Measurements from ENCODE around the gene SAP30L. TPM values are rescaled to one million over a fixed set of nuclear protein-coding genes. Genes with fewer than 3 reads are reported as not detected.

Gene SAP30L
- total and polyA plus RNA-seq, 4 donors, result 6.3 to 11.1 (median 8.6) TPM

DNA sequence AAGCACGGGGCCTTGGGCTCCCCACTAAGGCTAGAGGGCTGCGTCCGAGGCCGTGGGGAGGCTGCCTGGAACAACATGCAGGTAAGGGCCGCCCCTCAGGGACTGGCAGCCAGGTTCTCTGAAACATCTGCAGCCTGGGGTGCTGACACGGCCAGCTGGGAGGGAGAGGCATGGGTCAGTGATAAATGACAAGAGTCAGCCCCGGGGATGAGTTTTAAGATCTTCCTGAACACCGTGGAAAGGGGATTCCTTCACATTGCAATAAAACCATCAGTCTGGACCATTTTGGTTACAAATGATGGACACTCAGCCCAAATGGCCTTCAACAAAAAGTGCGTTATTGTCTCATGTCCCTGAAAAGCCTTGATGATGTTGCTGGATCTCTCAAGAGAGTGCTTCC, 32.9 kb upstream of the SAP30L start:
- no peak overlapping the region for H3K4me3 ChIP-seq (ENCODE audit: low read depth in 1 of 3, low read length in 3 of 3)
- WGBS, result 94% methylated on average over 9 of the region's 9 CpGs
- H3K27ac ChIP-seq (ENCODE audit: low read depth in 1 of 2, low read length in 2 of 2), result no peak overlapping the region
- no peak for DNase-seq (ENCODE audit: low spot score)
- H3K27me3 ChIP-seq (ENCODE audit: control insufficient read depth in 4 of 4, insufficient read depth in 4 of 4, low read length in 3 of 4), result no peaks in the 10 kb centered on the region
- H3K9ac ChIP-seq (ENCODE audit: low read depth in 1 of 2, low read length in 2 of 2), result no peak overlapping the region
- TF ChIP-seq NR2F2 (IDR thresholded peaks at IDR 0.05), result no peak
- TF ChIP-seq, protein P1, sequence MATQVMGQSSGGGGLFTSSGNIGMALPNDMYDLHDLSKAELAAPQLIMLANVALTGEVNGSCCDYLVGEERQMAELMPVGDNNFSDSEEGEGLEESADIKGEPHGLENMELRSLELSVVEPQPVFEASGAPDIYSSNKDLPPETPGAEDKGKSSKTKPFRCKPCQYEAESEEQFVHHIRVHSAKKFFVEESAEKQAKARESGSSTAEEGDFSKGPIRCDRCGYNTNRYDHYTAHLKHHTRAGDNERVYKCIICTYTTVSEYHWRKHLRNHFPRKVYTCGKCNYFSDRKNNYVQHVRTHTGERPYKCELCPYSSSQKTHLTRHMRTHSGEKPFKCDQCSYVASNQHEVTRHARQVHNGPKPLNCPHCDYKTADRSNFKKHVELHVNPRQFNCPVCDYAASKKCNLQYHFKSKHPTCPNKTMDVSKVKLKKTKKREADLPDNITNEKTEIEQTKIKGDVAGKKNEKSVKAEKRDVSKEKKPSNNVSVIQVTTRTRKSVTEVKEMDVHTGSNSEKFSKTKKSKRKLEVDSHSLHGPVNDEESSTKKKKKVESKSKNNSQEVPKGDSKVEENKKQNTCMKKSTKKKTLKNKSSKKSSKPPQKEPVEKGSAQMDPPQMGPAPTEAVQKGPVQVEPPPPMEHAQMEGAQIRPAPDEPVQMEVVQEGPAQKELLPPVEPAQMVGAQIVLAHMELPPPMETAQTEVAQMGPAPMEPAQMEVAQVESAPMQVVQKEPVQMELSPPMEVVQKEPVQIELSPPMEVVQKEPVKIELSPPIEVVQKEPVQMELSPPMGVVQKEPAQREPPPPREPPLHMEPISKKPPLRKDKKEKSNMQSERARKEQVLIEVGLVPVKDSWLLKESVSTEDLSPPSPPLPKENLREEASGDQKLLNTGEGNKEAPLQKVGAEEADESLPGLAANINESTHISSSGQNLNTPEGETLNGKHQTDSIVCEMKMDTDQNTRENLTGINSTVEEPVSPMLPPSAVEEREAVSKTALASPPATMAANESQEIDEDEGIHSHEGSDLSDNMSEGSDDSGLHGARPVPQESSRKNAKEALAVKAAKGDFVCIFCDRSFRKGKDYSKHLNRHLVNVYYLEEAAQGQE (IDR thresholded peaks at IDR 0.05), result no peak
- TF ChIP-seq FOXA2 (IDR thresholded peaks at IDR 0.05), result no peak
- H3K9me3 ChIP-seq (ENCODE audit: control insufficient read depth in 4 of 4, low read length in 3 of 4), result no peaks in the 10 kb centered on the region
- H3K4me1 ChIP-seq (ENCODE audit: control insufficient read depth in 4 of 4, insufficient read depth in 4 of 4, low read length in 3 of 4), result no peaks in the 10 kb centered on the region
- H3K36me3 ChIP-seq (ENCODE audit: control insufficient read depth in 4 of 4, insufficient read depth in 3 of 4, low read depth in 1 of 4, low read length in 3 of 4), result peaks cover 0 to 5% (median 0%) of the 10 kb centered on the region in 4 donors

DNA sequence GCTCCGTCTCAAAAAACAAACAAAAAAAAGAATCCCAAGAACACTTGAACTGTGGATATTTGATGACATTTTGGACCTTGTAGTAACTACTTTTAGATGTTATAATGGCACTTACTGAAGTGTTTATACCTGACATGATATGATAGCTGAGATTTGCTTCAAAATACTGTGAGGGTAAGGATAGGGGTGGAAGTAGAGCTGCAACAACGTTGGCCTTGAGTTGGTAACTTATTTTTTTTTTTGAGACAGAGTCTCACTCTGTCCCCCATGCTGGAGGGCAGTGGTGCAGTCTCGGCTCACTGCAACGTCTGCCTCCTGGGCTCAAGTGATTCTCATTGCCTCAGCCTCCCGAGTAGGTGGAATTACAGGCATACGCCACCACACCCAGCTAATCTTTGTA, 30.7 kb upstream of the SAP30L start:
- WGBS, result 85% methylated on average over 6 of the region's 6 CpGs
- H3K36me3 ChIP-seq (ENCODE audit: control insufficient read depth in 4 of 4, insufficient read depth in 3 of 4, low read depth in 1 of 4, low read length in 3 of 4), result peaks cover 0 to 8% (median 2%) of the 10 kb centered on the region in 4 donors
- TF ChIP-seq HNF4A (conservative IDR thresholded peaks at IDR 0.05), result no peak
- TF ChIP-seq FOXA1 (IDR thresholded peaks at IDR 0.05), result no peak
- no peak for TF ChIP-seq ATF3 (IDR thresholded peaks at IDR 0.05)
- TF ChIP-seq GABPA (IDR thresholded peaks at IDR 0.05 in 1 of 2, conservative IDR thresholded peaks at IDR 0.05 in 1 of 2), result no peak
- no peak for TF ChIP-seq RAD21 (IDR thresholded peaks at IDR 0.05)

DNA sequence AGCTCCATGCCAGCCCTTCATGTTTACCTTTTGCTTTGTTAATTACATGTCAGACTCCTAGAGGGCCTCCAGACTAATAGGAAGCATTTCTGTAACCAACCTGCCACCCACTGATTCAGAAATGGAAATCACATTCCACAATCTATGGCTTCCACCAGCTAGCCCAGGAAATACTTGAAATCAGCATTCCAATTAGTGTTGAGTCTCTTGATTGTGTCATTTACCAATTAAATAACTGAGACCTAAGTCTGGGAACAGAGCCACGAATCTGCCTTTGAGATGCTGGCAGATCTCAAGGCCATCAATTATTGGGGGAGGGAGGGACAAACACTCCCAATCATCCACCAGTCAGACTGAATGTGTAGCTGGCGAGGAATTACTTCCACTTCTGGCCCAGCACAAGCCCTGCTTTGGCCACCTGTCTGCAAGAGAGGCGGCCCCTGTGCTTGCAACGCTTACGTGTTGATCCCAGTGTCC, 27.4 kb upstream of the SAP30L start:
- Histone ChIP-seq H3K36me3 (ENCODE audit: control insufficient read depth in 4 of 4, insufficient read depth in 3 of 4, low read depth in 1 of 4, low read length in 3 of 4) (peaks cover 0 to 10% (median 4%) of the 10 kb centered on the region in 4 donors), H3K9me3 (ENCODE audit: control insufficient read depth in 4 of 4, low read length in 3 of 4) (no peaks in the 10 kb centered on the region), H3K9ac (ENCODE audit: low read depth in 1 of 2, low read length in 2 of 2) (no peak overlapping the region), H3K27ac (ENCODE audit: low read depth in 1 of 2, low read length in 2 of 2) (no peak overlapping the region), H3K27me3 (ENCODE audit: control insufficient read depth in 4 of 4, insufficient read depth in 4 of 4, low read length in 3 of 4) (no peaks in the 10 kb centered on the region), H3K4me1 (ENCODE audit: control insufficient read depth in 4 of 4, insufficient read depth in 4 of 4, low read length in 3 of 4) (no peaks in the 10 kb centered on the region), H3K4me3 (ENCODE audit: low read depth in 1 of 3, low read length in 3 of 3) (no peak overlapping the region)
- WGBS, result 92% methylated on average over 5 of the region's 5 CpGs
- TF ChIP-seq, protein P2, sequence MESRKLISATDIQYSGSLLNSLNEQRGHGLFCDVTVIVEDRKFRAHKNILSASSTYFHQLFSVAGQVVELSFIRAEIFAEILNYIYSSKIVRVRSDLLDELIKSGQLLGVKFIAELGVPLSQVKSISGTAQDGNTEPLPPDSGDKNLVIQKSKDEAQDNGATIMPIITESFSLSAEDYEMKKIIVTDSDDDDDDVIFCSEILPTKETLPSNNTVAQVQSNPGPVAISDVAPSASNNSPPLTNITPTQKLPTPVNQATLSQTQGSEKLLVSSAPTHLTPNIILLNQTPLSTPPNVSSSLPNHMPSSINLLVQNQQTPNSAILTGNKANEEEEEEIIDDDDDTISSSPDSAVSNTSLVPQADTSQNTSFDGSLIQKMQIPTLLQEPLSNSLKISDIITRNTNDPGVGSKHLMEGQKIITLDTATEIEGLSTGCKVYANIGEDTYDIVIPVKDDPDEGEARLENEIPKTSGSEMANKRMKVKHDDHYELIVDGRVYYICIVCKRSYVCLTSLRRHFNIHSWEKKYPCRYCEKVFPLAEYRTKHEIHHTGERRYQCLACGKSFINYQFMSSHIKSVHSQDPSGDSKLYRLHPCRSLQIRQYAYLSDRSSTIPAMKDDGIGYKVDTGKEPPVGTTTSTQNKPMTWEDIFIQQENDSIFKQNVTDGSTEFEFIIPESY (IDR thresholded peaks at IDR 0.05), result no peak
- TF ChIP-seq ATF3 (IDR thresholded peaks at IDR 0.05), result no peak
- no peak for TF ChIP-seq HNF4G (IDR thresholded peaks at IDR 0.05)
- no peak for TF ChIP-seq CTCF (IDR thresholded peaks at IDR 0.05; ENCODE audit: low read depth, low read length, missing input control)
- no peak for TF ChIP-seq RAD21 (IDR thresholded peaks at IDR 0.05)
- DNase-seq (ENCODE audit: low spot score), result no peak

More for the DNA sequence above, 30.7 kb upstream of the SAP30L start:
- H3K4me1 ChIP-seq (ENCODE audit: control insufficient read depth in 4 of 4, insufficient read depth in 4 of 4, low read length in 3 of 4), result no peaks in the 10 kb centered on the region
- no peak for DNase-seq (ENCODE audit: low spot score)
- H3K4me3 ChIP-seq (ENCODE audit: low read depth in 1 of 3, low read length in 3 of 3), result no peak overlapping the region
- no peak overlapping the region for H3K9ac ChIP-seq (ENCODE audit: low read depth in 1 of 2, low read length in 2 of 2)
- no peak overlapping the region for H3K27ac ChIP-seq (ENCODE audit: low read depth in 1 of 2, low read length in 2 of 2)
- H3K27me3 ChIP-seq (ENCODE audit: control insufficient read depth in 4 of 4, insufficient read depth in 4 of 4, low read length in 3 of 4), result no peaks in the 10 kb centered on the region
- no peaks in the 10 kb centered on the region for H3K9me3 ChIP-seq (ENCODE audit: control insufficient read depth in 4 of 4, low read length in 3 of 4)
